WTC11 (cell line): Measurements from ENCODE around the gene CCDC150.

Experiments used
- CBFB ChIP-seq: sonication (generic); formaldehyde crosslinking; IDR thresholded peaks from 2 replicates; pipeline ENCODE4 v1.8.1; 2022; ENCODE audit warnings: mild to moderate bottlenecking, low read depth, missing genetic modification reagents
- TF ChIP-seq, protein P1 (sequence below): fragments of 250-450 bp; sonication (Bioruptor Pico); IDR thresholded peaks from 2 replicates; pipeline ENCODE4 v1.8.0; 2021; ENCODE audit warnings: mild to moderate bottlenecking

DNA sequence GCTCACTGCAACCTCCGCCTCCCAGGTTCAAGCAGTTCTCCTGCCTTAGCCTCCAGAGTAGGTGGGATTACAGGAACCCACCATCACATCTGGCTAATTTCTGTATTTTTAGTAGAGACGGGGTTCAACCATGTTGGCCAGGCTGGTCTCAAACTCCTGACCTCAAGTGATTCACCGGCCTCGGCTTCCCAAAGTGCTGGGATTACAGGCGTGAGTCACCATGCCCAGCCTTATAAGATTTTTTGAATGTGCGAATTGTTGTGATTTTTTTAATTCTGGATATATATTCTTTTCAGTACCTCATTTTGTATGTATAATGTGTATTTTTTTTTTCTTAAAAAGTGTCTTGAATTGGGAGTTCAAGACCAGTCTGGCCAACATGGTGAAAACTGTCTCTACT, 42.0 kb upstream of the CCDC150 start:
- TF ChIP-seq, protein P1, sequence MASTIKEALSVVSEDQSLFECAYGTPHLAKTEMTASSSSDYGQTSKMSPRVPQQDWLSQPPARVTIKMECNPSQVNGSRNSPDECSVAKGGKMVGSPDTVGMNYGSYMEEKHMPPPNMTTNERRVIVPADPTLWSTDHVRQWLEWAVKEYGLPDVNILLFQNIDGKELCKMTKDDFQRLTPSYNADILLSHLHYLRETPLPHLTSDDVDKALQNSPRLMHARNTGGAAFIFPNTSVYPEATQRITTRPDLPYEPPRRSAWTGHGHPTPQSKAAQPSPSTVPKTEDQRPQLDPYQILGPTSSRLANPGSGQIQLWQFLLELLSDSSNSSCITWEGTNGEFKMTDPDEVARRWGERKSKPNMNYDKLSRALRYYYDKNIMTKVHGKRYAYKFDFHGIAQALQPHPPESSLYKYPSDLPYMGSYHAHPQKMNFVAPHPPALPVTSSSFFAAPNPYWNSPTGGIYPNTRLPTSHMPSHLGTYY (CRISPR knock-in tag): no peak
- TF ChIP-seq CBFB (CRISPR knock-in tag): no peak
